Body of pancreas (tissue), 4 donors: ENCODE data around the gene DEDD2. TPM values are rescaled to one million over a fixed set of nuclear protein-coding genes. Genes with fewer than 3 reads are reported as not detected.

Experiments
- ATAC-seq: fragments of 150-250 bp; one replicate; pipeline ENCODE4 v1.9.1; 2016
- DNase-seq, 4 donors: peaks; one replicate each; pipeline ENCODE4 v3.0.0-alpha.2; 2019
- H3K27ac ChIP-seq, 4 donors: fragments of 200-600 bp; sonication (generic); 1 replicate in 3 of 4; 2 replicates in 1 of 4; pipeline versions ENCODE4 v1.5.1 to v1.6.1; 2016 to 2019; ENCODE audit warnings: mild to moderate bottlenecking in 1 of 4, mixed read lengths in 1 of 4, moderate library complexity in 1 of 4
- H3K27me3 ChIP-seq, 2 donors: fragments of 200-600 bp; sonication (generic); one replicate each; pipeline ENCODE4 v1.6.0; 2016; ENCODE audit warnings: mild to moderate bottlenecking in 1 of 2
- H3K36me3 ChIP-seq, 2 donors: fragments of 200-600 bp; sonication (generic); replicated peaks in 1 of 2; 2 replicates each; pipeline ENCODE4 v1.5.1; 2016; ENCODE audit warnings: low read depth in 2 of 2; ENCODE audit not compliant: insufficient read depth in 1 of 2
- H3K4me1 ChIP-seq: fragments of 200-600 bp; sonication (generic); one replicate; pipeline ENCODE4 v1.6.0; 2016
- H3K4me3 ChIP-seq, 2 donors: fragments of 200-600 bp; sonication (generic); 1 replicate in 1 of 2; 2 replicates in 1 of 2; pipeline ENCODE4 v1.5.1; 2016 to 2019
- H3K9me3 ChIP-seq, 3 donors: fragments of 200-600 bp; sonication (generic); 1 replicate in 2 of 3; 2 replicates in 1 of 3; pipeline ENCODE4 v1.5.1; 2016
- POLR2A ChIP-seq, 3 donors: fragments of 450-650 bp; IDR thresholded peaks; one replicate each; pipeline ENCODE4 v1.6.1; 2016; ENCODE audit warnings: antibody characterized with exemption in 3 of 3, mild to moderate bottlenecking in 2 of 3
- WGBS, 2 donors: methylation state at CpG; one replicate each; pipeline ENCODE4 v1.1.5; 2017; 5-methylcytosine and 5-hydroxymethylcytosine counted together
- intact Hi-C: fragments of 100-400 bp; cut with DNase I; formaldehyde crosslinking; loops from one replicate; pipeline ENCODE4 v1.15.1; 2023
- total RNA-seq, 2 donors: library from RNA; depleted of rRNA; stranded (reverse); fragments of >200 nt; gene quantifications; one replicate each; pipeline ENCODE4 v1.1.0, GENCODE V29; 2016
- TF ChIP-seq, protein P1 (sequence below), 7 experiments: fragments of 450-650 bp in 4 of 7; fragments of 200-600 bp in 3 of 7; sonication (generic) in 3 of 7; IDR thresholded peaks; one replicate each; pipeline ENCODE4 v1.5.1; 2016 to 2019; ENCODE audit warnings: antibody characterized with exemption in 7 of 7

Gene DEDD2
- total RNA-seq, 2 donors from 2014 or later: 34.8 to 44.2 TPM

DNA sequence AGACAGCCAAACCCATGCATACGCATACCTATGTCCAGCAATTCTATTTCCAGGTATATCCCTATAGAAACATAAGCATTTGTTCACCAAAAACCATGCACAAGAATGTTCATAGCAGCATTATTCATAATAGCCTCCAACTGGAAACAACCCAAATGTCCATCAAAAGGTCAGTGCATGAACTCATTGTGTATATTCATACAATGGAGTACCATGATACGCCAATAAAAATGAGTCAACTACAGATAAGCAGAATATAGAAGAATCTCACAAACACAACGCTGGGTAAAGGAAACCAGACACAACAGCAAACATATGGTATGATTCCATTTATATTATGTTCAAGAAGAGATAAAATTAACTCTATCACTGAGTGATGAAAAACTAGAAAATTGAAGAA is 23.8 kb downstream of the DEDD2 start:
- H3K27me3 ChIP-seq: no peaks in the 10 kb centered on the region
- H3K27ac ChIP-seq: no peak overlapping the region
- H3K4me3 ChIP-seq: no peak overlapping the region
- 49 to 51% methylated on average over 3 of the region's 3 CpGs for WGBS, 2 donors
- no peak for DNase-seq
- intact Hi-C loops: no loop called here
- TF ChIP-seq, protein P1, sequence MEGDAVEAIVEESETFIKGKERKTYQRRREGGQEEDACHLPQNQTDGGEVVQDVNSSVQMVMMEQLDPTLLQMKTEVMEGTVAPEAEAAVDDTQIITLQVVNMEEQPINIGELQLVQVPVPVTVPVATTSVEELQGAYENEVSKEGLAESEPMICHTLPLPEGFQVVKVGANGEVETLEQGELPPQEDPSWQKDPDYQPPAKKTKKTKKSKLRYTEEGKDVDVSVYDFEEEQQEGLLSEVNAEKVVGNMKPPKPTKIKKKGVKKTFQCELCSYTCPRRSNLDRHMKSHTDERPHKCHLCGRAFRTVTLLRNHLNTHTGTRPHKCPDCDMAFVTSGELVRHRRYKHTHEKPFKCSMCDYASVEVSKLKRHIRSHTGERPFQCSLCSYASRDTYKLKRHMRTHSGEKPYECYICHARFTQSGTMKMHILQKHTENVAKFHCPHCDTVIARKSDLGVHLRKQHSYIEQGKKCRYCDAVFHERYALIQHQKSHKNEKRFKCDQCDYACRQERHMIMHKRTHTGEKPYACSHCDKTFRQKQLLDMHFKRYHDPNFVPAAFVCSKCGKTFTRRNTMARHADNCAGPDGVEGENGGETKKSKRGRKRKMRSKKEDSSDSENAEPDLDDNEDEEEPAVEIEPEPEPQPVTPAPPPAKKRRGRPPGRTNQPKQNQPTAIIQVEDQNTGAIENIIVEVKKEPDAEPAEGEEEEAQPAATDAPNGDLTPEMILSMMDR (IDR thresholded peaks at IDR 0.05): no peak
- no peak for TF ChIP-seq POLR2A (IDR thresholded peaks at IDR 0.05)
- H3K36me3 ChIP-seq: peaks cover 2% of the 10 kb centered on the region in 2 donors
- no peak for ATAC-seq
- H3K4me1 ChIP-seq: no peaks in the 10 kb centered on the region
- no peaks in the 10 kb centered on the region for H3K9me3 ChIP-seq

DNA sequence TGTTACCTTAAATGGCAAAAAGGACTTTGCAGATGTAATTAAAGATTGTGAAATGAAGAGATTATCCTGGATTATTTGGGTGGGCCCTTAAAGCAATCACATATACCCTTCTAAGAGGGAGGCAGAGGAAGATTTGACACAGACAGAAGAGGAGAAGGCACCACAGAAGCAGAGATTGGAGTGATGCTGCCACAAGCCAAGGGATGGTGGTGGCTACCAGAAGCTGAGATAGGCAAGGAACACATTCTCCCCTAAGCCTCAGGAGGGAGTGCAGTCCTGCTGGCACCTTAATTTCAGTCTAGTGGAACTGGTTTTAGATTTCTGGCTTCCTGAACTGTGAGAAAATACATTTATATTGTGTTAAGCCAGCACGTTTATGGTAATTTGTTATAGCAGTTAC is 24.2 kb downstream of the DEDD2 start:
- Histone ChIP-seq H3K27me3 (no peaks in the 10 kb centered on the region), H3K4me3 (no peak overlapping the region), H3K27ac (no peak overlapping the region), H3K9me3 (no peaks in the 10 kb centered on the region), H3K36me3 (no peaks in the 10 kb centered on the region), H3K4me1 (no peaks in the 10 kb centered on the region)
- TF ChIP-seq, protein P1 (IDR thresholded peaks at IDR 0.05): no peak
- no peak for TF ChIP-seq POLR2A (IDR thresholded peaks at IDR 0.05)
- ATAC-seq (no peak), DNase-seq (no peak)
- intact Hi-C loops: no loop called here
- WGBS, 2 donors: 44 to 45% methylated on average over 1 of the region's 1 CpG

DNA sequence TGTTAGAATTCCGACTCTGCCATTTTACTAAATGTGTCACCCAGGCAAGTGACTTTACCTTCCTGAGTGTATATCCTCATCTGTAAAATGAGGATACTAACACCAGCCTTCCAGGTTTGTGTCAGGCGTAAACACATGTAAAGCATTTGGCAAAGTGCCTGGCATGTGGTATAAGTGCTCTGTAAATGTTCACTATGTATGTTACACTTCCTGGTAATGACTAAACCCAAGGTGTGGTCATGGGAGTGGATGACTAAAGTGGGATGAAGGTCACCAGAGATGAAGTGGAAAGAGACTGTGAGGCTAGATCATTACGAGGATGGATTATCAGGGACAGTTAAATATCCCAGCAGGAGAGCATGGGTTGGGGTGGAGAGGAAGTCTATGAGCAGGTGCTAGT is 25.6 kb downstream of the DEDD2 start:
- WGBS, 2 donors: 45 to 54% methylated on average over 3 of the region's 3 CpGs
- no peaks in the 10 kb centered on the region for H3K4me1 ChIP-seq
- no peak for TF ChIP-seq POLR2A (IDR thresholded peaks at IDR 0.05)
- TF ChIP-seq, protein P1 (IDR thresholded peaks at IDR 0.05): no peak
- H3K27ac ChIP-seq: no peak overlapping the region
- H3K9me3 ChIP-seq: no peaks in the 10 kb centered on the region
- intact Hi-C loops: no loop called here
- no peaks in the 10 kb centered on the region for H3K27me3 ChIP-seq
- DNase-seq (peak in 2 of 4 donors; percentile 37 to 53), ATAC-seq (peak; percentile 59)
- no peaks in the 10 kb centered on the region for H3K36me3 ChIP-seq
- H3K4me3 ChIP-seq: no peak overlapping the region

DNA sequence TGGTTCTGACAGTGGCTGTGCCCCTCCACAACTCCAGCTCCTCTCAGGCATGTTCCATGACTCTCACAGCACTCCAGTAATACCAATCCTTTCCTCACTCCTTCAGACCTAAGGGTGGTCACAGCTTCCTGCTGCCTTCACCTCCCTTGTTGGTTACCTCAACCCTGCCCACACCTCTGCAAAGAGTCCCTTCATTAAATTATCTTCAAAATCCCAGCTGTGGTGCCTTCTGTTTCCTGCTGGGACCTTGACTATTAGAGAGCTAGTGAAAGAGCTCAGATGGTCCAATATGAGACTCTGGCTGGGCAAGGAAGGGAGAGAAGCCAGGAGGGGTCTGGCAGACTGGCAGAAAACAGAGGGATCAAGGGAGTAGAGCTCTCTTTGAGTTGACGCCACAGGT is 26.1 kb downstream of the DEDD2 start:
- DNase-seq (no peak), ATAC-seq (no peak)
- TF ChIP-seq, protein P1 (IDR thresholded peaks at IDR 0.05): no peak
- TF ChIP-seq POLR2A (IDR thresholded peaks at IDR 0.05): no peak
- WGBS, 2 donors: 77 to 89% methylated on average over 1 of the region's 1 CpG
- H3K4me3 ChIP-seq: no peak overlapping the region
- intact Hi-C loops: no loop called here
- no peaks in the 10 kb centered on the region for H3K9me3 ChIP-seq
- no peak overlapping the region for H3K27ac ChIP-seq
- no peaks in the 10 kb centered on the region for H3K36me3 ChIP-seq
- no peaks in the 10 kb centered on the region for H3K27me3 ChIP-seq
- H3K4me1 ChIP-seq: no peaks in the 10 kb centered on the region

DNA sequence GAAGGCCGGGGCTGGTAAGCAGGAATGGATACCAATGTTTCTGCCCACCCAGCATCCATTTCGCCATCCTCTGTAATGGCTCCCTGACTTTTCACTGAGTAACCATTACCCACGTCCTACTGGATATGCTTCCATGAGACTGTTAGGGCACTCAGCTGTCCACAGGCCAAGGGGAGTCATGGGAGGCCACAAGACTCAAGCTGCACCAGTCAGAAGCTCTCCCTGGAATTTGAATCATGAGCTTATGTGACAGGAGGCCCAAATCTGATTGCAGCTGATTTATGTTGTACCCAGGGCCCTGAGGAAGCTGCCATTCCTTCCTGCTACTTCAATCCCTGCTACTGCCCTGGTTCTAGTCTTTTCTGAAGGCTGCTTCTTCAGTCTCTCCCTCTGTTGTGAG is 28.3 kb downstream of the DEDD2 start:
- Histone ChIP-seq H3K9me3 (no peaks in the 10 kb centered on the region), H3K27me3 (no peaks in the 10 kb centered on the region), H3K27ac (no peak overlapping the region), H3K4me1 (no peaks in the 10 kb centered on the region), H3K36me3 (no peaks in the 10 kb centered on the region), H3K4me3 (no peak overlapping the region)
- 67 to 79% methylated on average over 3 of the region's 3 CpGs for WGBS, 2 donors
- intact Hi-C loops: loop anchor here (5.0 kb wide), 1 partner anchor 57 kb away; the partner anchor contains the start of gene POU2F2
- no peak for TF ChIP-seq POLR2A (IDR thresholded peaks at IDR 0.05)
- TF ChIP-seq, protein P1 (IDR thresholded peaks at IDR 0.05): no peak
- no peak for ATAC-seq
- DNase-seq: no peak
